Astrocyte of the cerebellum (primary cell): ENCODE data around the gene SVBP.
A peak's percentile ranks its signal among the peaks of the same experiment; 100 is the strongest.

Experiments used
- DNase-seq: peaks from one replicate; pipeline ENCODE4 v3.0.0-alpha.2; 2011; ENCODE audit warnings: low read depth
- H3K4me3 ChIP-seq: 2 replicates; pipeline ENCODE4 v1.5.1; 2011; ENCODE audit warnings: mild to moderate bottlenecking, low read depth, low read length, moderate library complexity
- in situ Hi-C: cut with HindIII; loops from 2 replicates; pipeline ENCODE4 v1.10.0; 2017; ENCODE audit warnings: low sequenced_read_pairs
- TF ChIP-seq, protein P1 (sequence below): IDR thresholded peaks from 2 replicates; pipeline ENCODE4 v1.5.1; 2012; ENCODE audit warnings: low read length, low read depth, moderate library complexity, mild to moderate bottlenecking; ENCODE audit errors: missing control alignments

SVBP gene

DNA sequence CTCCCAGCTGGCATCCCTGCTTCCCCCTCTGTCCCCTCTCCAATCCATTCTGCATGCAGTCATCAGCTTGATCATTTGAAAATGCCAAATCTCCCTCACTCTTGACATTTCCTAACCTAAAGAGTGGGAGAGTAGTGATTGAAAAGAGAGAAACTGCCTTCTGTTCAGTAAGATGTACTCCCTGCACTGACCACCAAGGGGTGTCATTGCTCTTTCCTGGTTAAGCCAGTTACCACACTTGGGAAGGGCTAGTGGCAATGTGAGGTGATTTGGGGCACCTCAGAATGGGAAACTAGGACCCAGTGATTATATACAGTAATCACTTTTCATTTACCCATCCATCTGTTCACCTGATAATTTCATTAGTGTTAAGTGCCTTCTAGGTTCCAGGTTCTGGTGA is 39.3 kb downstream of the SVBP start:
- TF ChIP-seq, protein P1, sequence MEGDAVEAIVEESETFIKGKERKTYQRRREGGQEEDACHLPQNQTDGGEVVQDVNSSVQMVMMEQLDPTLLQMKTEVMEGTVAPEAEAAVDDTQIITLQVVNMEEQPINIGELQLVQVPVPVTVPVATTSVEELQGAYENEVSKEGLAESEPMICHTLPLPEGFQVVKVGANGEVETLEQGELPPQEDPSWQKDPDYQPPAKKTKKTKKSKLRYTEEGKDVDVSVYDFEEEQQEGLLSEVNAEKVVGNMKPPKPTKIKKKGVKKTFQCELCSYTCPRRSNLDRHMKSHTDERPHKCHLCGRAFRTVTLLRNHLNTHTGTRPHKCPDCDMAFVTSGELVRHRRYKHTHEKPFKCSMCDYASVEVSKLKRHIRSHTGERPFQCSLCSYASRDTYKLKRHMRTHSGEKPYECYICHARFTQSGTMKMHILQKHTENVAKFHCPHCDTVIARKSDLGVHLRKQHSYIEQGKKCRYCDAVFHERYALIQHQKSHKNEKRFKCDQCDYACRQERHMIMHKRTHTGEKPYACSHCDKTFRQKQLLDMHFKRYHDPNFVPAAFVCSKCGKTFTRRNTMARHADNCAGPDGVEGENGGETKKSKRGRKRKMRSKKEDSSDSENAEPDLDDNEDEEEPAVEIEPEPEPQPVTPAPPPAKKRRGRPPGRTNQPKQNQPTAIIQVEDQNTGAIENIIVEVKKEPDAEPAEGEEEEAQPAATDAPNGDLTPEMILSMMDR = peak; percentile 75
- in situ Hi-C loops = no loop called here
- H3K4me3 ChIP-seq = no peak overlapping the region
- DNase-seq = peak; percentile 15

DNA sequence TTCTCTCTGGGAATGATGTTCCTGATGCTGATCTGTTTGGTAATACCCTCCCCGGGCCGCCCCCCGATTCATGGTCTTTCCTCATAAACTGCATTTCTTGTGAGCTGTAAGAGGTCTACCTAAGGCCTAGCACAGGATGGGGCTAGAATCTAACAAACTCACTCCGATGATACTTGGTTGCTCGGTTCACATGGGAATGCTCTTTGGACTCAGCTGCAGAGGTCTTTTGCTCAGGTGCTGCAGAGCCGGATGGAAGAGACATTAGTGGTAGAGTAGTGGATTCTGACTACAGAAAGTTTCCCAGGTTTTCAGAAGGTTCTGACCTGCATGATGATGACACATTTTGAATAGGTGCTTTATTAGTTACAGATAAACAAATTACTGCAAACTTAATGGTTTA is 40.7 kb downstream of the SVBP start:
- DNase-seq = no peak
- TF ChIP-seq, protein P1 = no peak
- H3K4me3 ChIP-seq = no peak overlapping the region
- in situ Hi-C loops = no loop called here

DNA sequence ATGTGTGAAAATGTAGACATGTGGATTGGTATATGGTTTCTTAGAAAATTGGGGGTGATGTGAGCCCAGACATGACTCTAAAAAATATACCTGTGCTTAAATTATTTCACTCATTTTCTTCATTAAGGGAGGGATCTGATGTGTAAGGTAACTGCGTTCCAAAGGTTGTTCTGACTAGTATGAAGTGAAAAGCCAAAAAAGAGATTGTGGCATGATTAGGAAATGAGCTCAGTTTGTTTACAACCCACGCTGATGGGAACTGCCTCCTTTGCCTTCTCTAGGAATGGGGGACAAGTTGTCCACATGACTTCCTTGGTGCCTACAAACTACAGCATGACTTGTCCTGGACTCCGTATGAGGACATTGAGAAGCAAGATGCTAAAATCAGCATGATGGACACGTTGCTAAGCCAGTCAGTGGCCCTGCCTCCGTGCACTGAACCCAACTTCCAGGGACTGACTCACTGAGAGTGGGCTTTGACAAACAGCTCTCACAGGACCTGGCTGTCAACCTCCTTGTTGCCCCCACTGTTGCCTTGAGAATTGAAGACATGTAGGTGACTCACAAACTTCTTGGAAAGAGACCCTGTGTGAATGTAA is 42.2 kb downstream of the SVBP start:
- no peak for DNase-seq
- no peak overlapping the region for H3K4me3 ChIP-seq
- TF ChIP-seq, protein P1 = no peak
- in situ Hi-C loops = no loop called here

DNA sequence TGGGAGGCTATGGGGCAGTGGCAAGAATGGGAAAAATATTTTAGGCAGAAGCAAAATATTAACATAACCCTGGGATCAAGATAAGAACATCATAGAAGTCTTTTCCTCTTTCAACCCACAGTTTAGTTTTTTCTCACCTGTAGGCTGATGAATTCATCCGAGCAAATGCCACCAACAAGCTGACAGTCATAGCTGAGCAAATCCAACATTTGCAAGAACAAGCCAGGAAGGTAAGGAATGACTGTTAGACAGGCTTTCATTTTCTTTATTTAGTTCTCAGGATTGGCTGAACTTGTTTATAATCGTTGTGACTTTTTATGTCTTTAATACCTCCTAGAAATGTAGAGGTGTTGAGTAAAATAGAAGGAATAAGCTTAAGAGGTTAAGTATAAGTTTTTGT is 43.8 kb downstream of the SVBP start:
- TF ChIP-seq, protein P1 = no peak
- DNase-seq = no peak
- H3K4me3 ChIP-seq = no peak overlapping the region
- in situ Hi-C loops = no loop called here

DNA sequence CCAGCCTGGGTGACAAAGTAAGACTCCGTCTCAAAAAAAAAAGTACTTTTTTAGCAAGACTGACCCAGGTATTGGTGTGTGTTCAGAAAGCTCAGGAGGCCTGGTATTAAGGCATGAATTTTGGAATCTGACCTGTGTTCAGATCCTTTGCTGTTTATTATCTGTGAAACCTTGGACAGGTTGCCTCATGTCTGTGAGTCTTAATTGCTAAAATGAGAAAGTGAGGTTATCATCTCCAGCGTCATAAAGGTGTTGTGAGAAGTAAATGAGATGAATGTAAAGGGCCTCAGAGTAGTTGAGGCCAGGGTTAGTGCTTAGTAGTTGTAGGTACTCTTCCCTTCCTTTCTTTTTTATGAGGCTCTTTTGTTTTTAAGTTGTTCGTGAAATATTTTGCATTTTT is 47.4 kb downstream of the SVBP start:
- in situ Hi-C loops = no loop called here
- TF ChIP-seq, protein P1 = no peak
- no peak for DNase-seq
- H3K4me3 ChIP-seq = no peak overlapping the region

DNA sequence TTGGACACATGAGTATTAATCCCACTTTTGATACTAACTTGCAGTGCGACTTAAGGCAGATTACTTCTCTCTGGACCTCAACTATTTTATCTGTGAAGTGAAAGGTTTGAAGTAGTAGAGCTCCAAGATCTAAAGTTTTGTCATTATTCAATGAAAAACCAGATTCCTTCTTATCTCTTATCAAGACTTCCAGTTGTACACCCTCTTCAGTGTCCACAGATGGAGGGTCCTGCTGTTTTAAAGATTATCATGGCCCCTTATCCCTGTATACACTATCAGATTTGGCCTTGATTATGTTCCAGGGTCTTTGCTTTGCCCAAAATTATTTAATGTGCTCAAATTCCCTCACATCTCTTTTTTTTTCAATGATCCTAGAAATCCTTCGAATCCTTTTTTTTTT is 49.0 kb downstream of the SVBP start:
- peak overlapping the region; percentile 69 for H3K4me3 ChIP-seq
- TF ChIP-seq, protein P1 = no peak
- no peak for DNase-seq
- in situ Hi-C loops = no loop called here
